Mononuclear cell (primary cell): ENCODE data around the gene CRBN. TPM values are rescaled to one million over a fixed set of nuclear protein-coding genes. Genes with fewer than 3 reads are reported as not detected.

Experiments used
- H3K27me3 ChIP-seq: 2 replicates; pipeline ENCODE4 v1.6.0; 2011; ENCODE audit warnings: low read length, control low read depth; ENCODE audit not compliant: insufficient read depth
- H3K4me1 ChIP-seq: 2 replicates; pipeline ENCODE4 v1.5.1; 2011; ENCODE audit warnings: mild to moderate bottlenecking, low read length, control low read depth; ENCODE audit not compliant: insufficient read depth
- H3K4me3 ChIP-seq: 2 replicates; pipeline ENCODE4 v1.5.1; 2011; ENCODE audit warnings: mild to moderate bottlenecking, low read length, moderate library complexity
- H3K9me3 ChIP-seq: 2 replicates; pipeline ENCODE4 v1.5.1; 2011; ENCODE audit warnings: low read depth, mild to moderate bottlenecking, control low read depth, low read length
- total RNA-seq: library from RNA; depleted of rRNA; stranded (reverse); fragments of >200 nt; gene quantifications from one replicate; pipeline ENCODE4 v1.2.3, GENCODE V29; 2012

Gene CRBN
- 456 TPM for total RNA-seq

DNA sequence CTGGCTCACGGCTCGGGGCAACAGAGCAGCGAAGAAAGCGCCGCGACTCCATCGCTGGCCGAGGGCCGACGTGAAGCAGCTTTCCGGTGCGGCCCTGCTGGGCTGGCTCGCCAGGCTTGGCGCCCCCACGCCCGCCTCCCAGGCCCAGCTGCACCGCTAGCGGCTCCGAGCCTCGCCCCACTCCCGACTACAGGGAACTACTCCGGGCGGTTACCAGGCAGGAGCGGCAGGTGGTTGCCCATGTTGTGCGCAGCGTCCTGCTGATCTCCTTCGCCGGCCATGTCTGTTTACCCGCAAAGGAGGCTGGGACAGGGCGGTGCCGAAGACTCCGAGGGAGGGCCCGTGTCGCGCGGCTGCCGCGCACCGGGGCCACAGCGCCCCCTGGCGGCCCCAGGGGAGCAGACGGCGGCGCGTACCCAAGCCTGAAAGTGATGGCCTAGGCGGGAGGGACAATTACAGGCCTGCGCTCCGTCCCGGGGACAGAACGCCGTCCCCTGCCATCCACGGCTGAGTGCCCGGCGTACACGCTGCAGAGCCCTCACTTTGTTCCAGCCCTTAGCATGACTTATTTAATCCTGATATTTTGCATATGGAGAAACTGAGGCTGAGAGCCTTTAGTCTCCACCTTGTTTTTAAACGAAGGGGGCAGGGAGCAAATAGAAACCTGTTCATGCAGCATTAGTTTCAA, at the start of gene CRBN:
TSS of gene CRBN (minus strand) at position 285 of the 688 bp plus-strand sequence. CDS start at position 281, 4 bp downstream.
- no peaks in the 10 kb centered on the region for H3K9me3 ChIP-seq
- no peaks in the 10 kb centered on the region for H3K27me3 ChIP-seq
- peak within 1 kb of the TSS; percentile 86 for H3K4me3 ChIP-seq
- H3K4me1 ChIP-seq: peaks cover 39% of the 10 kb centered on the region

DNA sequence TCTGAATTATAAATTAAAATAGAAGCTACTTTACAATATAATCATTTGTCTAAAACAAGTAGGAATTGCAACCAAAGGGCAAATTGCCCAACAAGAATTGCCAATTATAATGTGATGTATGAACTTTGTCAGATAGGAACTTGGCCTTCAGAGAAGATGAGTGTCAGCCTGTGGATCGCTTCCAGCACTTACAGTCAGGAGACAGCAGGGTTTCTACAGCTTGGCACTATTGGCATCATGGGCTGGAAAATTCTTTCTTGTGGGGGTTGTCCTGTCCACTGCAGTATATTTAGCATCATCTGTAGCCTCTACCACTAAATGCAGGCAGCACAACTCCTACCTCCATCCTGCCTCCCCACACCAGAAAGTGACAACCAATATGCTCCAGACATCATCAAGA, 48.1 kb upstream of the CRBN start:
- Histone ChIP-seq H3K4me3 (no peak overlapping the region), H3K9me3 (no peaks in the 10 kb centered on the region), H3K27me3 (no peaks in the 10 kb centered on the region), H3K4me1 (no peaks in the 10 kb centered on the region)

DNA sequence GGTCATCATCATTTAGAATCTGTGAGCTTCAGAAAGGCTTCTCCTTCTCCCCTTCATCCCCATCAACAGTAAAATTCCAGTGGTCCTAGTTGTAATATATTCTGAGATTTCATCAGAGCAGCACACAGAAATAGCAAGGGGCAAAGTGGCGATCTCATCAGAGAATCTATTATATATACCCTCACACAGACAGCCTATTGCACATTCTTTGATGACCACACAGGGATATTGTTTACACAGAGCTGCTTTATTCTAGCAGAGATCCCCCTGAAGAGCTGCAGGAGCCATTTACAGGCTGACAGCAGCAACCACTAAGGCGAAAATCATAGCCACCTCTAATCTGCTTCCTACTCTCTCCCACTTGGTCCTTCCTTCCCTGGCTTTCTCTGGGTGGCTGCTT, 42.0 kb upstream of the CRBN start:
- no peak overlapping the region for H3K4me3 ChIP-seq
- H3K4me1 ChIP-seq: no peaks in the 10 kb centered on the region

DNA sequence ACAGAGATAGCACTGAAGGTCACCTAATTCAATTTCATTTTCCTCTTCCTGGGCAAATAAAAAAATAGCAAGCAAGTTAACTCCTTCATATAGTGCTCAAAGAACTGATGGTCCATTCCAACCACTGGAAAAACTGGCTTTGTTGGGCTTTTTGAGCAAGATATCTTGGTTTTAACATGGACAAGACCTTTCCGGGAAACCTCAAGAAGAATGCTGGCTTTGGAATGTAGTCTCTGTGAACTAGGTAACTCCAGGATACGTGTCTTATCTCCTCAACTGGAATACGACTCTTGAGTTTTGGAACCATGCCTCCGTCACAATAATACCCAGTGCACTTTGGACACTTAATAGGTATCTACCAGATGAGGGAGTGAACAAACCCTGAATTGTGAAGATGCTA, 36.9 kb upstream of the CRBN start:
- Histone ChIP-seq H3K9me3 (no peaks in the 10 kb centered on the region), H3K4me3 (no peak overlapping the region), H3K4me1 (no peaks in the 10 kb centered on the region), H3K27me3 (no peaks in the 10 kb centered on the region)

More for the DNA sequence above, 42.0 kb upstream of the CRBN start:
- H3K27me3 ChIP-seq: no peaks in the 10 kb centered on the region
- H3K9me3 ChIP-seq: no peaks in the 10 kb centered on the region

DNA sequence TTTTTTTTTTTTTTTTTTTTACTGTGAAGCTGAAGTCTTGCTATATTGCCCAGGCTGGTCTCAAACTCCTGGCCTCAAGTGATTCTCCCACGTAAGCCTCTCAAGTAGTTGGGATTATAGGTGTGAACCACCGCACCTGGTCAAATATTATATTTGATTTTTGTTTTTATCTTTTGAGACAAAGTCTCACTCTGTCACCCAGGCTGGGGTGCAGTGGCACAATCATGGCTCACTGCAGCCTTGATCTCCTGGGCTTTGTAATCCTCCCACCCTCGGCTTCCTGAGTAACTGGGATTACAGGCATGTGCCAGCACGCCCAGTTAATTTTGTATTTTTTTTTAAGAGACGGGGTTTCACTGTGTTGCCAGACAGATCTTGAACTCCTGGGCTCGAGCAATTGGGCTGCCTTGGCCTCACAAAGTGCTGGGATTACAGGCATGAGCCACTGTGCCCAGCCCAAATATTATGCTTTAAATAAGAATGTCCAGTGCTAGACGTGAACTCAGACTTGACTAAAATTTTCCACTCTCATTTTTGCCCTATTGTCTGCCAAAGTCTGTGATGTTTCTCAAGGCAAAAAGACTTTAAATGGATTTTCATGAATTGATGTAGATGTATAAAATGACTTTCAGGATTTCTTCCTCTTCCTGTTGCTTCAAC, 33.4 kb upstream of the CRBN start:
- H3K4me1 ChIP-seq: no peaks in the 10 kb centered on the region
- H3K9me3 ChIP-seq: no peaks in the 10 kb centered on the region

DNA sequence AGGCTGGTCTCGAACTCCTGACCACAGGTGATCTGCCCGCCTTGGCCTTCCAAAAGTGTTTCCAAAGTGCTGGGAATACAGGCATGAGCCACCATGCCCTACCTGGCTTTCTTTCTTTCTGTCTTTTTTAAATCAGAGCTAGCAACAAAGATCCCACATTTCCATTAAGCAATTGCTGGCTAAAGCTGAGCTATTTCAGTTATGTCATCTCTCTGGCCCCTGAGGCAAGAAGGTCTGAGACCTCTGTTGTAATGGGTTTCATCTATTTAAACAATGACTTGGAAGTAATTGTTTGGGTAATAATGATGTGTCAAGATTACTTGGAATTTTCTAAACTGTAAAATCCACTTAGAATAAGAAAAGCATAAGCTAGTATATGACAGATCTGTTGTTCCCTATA, 30.2 kb upstream of the CRBN start:
- Histone ChIP-seq H3K4me1 (no peaks in the 10 kb centered on the region), H3K9me3 (no peaks in the 10 kb centered on the region), H3K27me3 (no peaks in the 10 kb centered on the region), H3K4me3 (no peak overlapping the region)

More for the DNA sequence above, 33.4 kb upstream of the CRBN start:
- H3K27me3 ChIP-seq: no peaks in the 10 kb centered on the region
- no peak overlapping the region for H3K4me3 ChIP-seq

DNA sequence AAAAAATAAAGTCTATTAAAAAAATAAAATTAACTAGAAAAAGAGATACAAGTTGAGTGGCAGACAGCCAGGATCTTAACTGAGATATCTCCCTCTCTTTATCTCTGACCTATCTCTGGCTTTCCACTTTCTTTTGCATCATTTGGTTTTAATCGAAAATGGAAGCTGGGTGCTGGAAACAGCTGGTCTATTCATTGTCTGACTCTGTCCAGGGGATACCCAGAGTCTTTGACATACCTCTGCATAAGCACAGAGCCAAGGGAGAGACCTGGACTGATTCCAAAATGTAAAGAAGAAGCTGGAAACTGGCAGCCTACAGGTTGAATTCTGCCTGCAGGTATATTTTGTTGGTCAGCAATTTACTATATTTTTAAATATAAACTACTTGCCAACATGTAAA, 29.6 kb upstream of the CRBN start:
- H3K4me1 ChIP-seq: no peaks in the 10 kb centered on the region

DNA sequence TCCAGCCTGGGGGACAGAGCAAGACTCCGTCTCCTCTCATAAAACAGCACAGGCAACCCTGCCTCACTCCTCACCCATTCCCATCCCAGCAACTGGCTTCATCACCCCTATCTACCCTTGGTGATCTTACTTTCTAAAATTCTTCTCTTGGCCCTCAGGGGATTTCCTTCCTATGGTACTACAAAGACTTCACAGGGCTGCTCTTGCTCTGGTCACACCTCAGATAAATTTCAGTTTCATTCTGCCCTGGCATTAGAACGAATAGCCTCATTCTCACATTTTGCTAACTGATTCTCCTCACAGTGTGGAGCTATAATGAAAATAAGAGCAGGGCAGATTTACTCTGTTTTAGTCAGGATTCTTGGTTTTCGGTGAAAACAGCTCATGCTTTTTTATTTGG, 22.1 kb upstream of the CRBN start:
- H3K27me3 ChIP-seq: no peaks in the 10 kb centered on the region
- H3K9me3 ChIP-seq: no peaks in the 10 kb centered on the region
- H3K4me1 ChIP-seq: no peaks in the 10 kb centered on the region
- H3K4me3 ChIP-seq: no peak overlapping the region

More for the DNA sequence above, 29.6 kb upstream of the CRBN start:
- Histone ChIP-seq H3K27me3 (no peaks in the 10 kb centered on the region), H3K4me3 (no peak overlapping the region), H3K9me3 (no peaks in the 10 kb centered on the region)

DNA sequence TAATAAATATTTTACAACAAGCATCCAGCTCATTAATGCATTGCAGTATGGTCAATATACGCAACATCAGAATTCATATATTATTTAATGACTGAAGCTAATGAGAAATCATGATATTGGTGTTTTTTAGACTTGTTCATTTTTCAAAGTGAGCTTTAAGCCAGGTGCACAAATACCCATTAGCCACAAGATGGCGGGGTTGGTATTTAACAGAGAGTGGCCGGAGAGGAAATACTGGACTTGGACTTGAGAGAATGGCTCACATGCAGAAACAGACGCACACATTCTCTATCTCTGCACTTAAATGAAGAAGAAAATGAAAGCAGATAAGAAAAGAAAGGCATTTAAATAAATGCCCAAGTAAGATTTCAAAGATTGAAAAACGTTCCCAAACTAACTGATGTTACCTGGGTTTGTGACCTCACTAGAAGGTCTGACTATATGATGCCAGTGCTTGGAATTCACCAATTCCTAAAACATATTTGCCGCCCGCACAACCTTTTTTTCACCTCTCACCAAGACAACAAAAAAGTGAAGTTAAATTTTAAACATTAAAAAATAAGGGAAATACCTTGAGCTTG, 21.2 kb upstream of the CRBN start:
- H3K4me1 ChIP-seq: no peaks in the 10 kb centered on the region
- H3K4me3 ChIP-seq: no peak overlapping the region
- no peaks in the 10 kb centered on the region for H3K27me3 ChIP-seq
- H3K9me3 ChIP-seq: no peaks in the 10 kb centered on the region

DNA sequence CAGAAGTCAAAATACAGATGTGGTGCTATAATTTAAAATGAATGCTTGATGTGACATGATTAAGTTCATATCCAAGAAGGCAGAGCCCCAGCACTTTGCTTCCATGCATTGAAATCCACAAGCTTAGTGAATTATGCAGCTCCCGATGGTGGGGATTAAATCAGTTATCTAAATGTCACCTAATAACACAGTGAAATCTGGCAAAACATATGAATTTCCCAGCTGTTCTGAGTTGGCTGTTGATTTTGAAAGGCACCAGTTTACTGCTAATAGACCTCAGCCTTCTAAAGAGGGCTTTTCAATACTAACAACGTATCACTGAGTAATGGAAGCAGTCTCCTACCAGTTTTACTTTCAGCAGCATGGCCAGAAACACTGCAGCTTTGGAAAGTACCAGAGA, 19.8 kb upstream of the CRBN start:
- no peaks in the 10 kb centered on the region for H3K27me3 ChIP-seq
- H3K4me1 ChIP-seq: no peaks in the 10 kb centered on the region
- H3K9me3 ChIP-seq: no peaks in the 10 kb centered on the region
- H3K4me3 ChIP-seq: no peak overlapping the region

DNA sequence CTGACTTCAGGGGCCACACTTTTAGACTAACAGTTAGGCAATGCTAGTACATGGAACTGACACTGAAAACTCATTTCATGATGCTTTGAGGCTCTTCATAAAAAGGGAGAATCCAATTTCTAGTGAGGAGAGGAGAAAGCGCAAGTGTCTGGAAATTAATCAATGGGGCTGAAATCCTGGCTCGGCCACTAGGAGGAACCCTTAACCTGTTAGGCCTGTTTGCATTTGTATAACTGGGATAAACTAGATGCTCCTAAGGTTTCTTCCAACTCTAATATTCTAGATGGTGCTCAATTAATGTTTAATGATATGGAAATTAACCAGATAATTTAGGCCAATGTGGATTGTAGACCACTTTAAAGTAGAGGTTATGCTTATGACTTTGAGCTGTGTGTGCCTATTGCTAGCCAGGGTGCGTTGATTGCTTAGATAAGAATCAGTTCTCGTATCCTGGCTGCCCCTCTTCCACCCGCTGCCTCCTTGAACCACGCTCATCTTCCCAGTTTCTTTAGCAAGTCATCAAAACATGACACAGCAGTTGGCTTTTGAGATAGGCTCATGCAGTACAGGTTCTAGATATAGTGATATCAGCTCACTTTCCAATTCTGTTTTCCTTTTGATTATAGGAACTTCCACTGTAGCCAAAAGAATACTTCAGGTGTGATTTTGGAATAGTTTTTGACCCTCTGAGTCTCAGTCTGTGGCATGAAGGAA, 16.8 kb upstream of the CRBN start:
- H3K9me3 ChIP-seq: no peaks in the 10 kb centered on the region
- no peak overlapping the region for H3K4me3 ChIP-seq
- H3K27me3 ChIP-seq: no peaks in the 10 kb centered on the region
- peaks cover 8% of the 10 kb centered on the region for H3K4me1 ChIP-seq

DNA sequence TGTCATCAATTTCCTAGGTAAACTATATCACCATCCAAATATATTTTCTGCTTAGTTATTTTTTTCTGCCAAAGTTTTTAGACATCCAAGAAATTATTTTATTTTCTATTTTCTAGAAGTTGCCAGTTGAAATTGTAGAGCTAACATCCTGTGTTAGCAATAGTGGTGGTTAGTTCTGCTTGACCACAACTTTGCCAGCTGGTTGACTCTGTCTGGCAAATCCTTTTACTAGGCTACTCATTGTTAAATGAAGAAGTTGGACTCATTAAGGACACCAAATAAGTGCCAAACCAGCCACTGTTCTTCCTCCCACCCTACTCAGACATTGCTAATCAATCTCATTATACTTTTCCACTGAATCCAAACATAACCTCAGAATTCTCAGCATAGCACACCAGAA, 15.4 kb upstream of the CRBN start:
- Histone ChIP-seq H3K9me3 (no peaks in the 10 kb centered on the region), H3K4me1 (peaks cover 11% of the 10 kb centered on the region), H3K27me3 (no peaks in the 10 kb centered on the region), H3K4me3 (no peak overlapping the region)

DNA sequence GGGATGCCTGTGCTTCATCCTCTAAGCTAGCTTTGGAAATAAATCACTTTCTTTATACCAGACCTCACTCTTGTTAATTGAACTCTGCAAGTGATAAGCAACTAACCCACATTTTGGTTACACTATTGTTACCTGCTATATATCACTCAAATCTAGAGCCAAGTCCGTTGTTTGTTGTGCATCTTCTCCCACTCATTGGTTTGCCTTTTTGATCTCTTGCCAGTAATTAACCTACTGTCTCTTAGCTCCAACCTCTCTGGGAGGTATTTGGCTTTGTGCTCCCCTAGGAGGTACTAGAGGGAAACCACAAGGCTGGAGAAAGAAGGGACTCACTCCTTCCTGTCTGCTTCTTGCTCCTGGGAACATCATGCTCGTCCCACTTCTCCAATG, 12.8 kb upstream of the CRBN start:
- Histone ChIP-seq H3K27me3 (no peaks in the 10 kb centered on the region), H3K4me1 (peaks cover 11% of the 10 kb centered on the region), H3K4me3 (no peak overlapping the region), H3K9me3 (no peaks in the 10 kb centered on the region)

DNA sequence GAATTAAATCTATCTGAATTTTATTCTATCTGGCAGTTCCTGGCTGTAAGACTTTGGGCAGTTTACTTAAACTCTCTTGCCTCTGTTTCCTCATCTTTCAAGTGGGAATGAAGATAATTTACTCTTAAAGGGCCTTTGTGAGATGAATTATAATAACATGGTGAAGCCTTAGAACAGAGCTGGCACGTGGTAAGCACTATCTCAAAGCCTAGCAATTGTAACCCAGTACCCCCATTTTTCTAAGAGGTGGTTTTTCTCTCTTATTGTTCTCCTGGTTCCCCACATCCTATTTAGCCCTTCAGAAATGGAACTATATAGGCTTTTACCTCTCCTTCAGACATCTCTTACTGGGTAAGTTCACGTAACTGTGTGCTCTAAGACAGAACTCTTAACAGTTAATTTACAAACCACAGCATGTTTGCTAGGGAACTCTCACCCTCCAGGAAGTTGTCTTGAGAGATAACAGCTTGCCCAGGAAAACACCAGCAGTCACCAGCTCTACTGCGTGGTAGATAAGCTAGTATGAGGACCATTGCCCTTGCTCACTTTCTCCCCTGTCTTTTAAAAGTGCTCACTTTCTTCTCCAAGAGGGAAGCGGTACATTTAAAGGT, 12.3 kb upstream of the CRBN start:
- no peaks in the 10 kb centered on the region for H3K27me3 ChIP-seq
- peaks cover 11% of the 10 kb centered on the region for H3K4me1 ChIP-seq
- H3K4me3 ChIP-seq: no peak overlapping the region
- H3K9me3 ChIP-seq: no peaks in the 10 kb centered on the region

DNA sequence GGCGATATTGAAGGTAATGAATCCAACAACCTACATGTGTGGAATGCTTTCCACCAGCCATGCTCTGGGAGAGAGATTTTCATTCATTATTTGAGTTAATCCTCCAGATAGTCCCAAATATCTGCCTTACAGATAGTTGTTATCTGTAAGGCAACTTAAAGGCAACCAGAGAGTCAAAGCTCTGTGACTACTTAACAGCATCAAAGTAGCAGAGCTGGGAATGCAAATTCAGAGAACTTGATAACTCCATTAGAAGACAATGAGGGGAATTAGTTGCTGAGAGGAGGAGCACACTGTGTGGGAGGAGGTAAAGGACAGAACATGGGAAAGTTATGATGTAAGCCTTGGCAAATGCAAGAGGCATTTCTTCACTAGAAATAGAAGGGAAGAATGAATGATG, 10.5 kb upstream of the CRBN start:
- no peaks in the 10 kb centered on the region for H3K27me3 ChIP-seq
- no peak overlapping the region for H3K4me3 ChIP-seq
- peaks cover 11% of the 10 kb centered on the region for H3K4me1 ChIP-seq
- no peaks in the 10 kb centered on the region for H3K9me3 ChIP-seq
